BLaER1 treated with 17β-estradiol and CSF1 and Interleukin-3, amounts not matched to agents 10 nM and 100 nM (cell line): ENCODE measurements around the gene ADRA1B.
A peak's percentile ranks its signal among the peaks of the same experiment; 100 is the strongest.

Experiments
- H3K27ac ChIP-seq, 11 experiments: shearing (Covaris generic); formaldehyde crosslinking; 2 replicates each; pipeline ENCODE4 v1.8.1; 2022
- H3K27me3 ChIP-seq, 11 experiments: shearing (Covaris generic); formaldehyde crosslinking; 2 replicates each; pipeline ENCODE4 v1.8.1; 2022
- H3K36me3 ChIP-seq, 11 experiments: shearing (Covaris generic); formaldehyde crosslinking; 2 replicates each; pipeline ENCODE4 v1.8.1; 2022
- H3K4me1 ChIP-seq, 10 experiments: shearing (Covaris generic); formaldehyde crosslinking; 2 replicates each; pipeline ENCODE4 v1.8.1; 2022
- H3K4me2 ChIP-seq, 11 experiments: shearing (Covaris generic); formaldehyde crosslinking; 2 replicates each; pipeline ENCODE4 v1.8.1; 2022
- H3K4me3 ChIP-seq, 10 experiments: shearing (Covaris generic); formaldehyde crosslinking; 2 replicates each; pipeline ENCODE4 v1.8.1; 2022
- H3K9ac ChIP-seq, 11 experiments: shearing (Covaris generic); formaldehyde crosslinking; 2 replicates each; pipeline ENCODE4 v1.8.1; 2022
- H3K9me3 ChIP-seq, 11 experiments: shearing (Covaris generic); formaldehyde crosslinking; replicated peaks in 1 of 11; 2 replicates each; pipeline ENCODE4 v1.8.1; 2022
- H4K20me1 ChIP-seq, 11 experiments: shearing (Covaris generic); formaldehyde crosslinking; 2 replicates each; pipeline ENCODE4 v1.8.1; 2022
- Cebpa-rat ChIP-seq, 11 experiments: shearing (Covaris generic); IDR thresholded peaks; 2 replicates each; pipeline ENCODE4 v1.8.1; 2022

The ADRA1B gene

GRCh38 chr5:159971514-159971913 is 55.2 kb downstream of the ADRA1B start:
- no peak overlapping the region for H3K27ac ChIP-seq
- peaks cover 41 to 65% (median 57%) of the 10 kb centered on the region in 11 experiments for H3K27me3 ChIP-seq
- no peaks in the 10 kb centered on the region; a peak in 1 of 22 replicates for H4K20me1 ChIP-seq
- no peaks in the 10 kb centered on the region for H3K36me3 ChIP-seq
- H3K4me1 ChIP-seq = peaks cover 0 to 4% (median 0%) of the 10 kb centered on the region in 10 experiments; a peak in 1 of 20 replicates
- TF ChIP-seq Cebpa-rat (IDR thresholded peaks at IDR 0.05) = no peak
- peak overlapping the region in 9 of 11 experiments; percentile 59 to 79 (median 72); a peak in 11 of 22 replicates for H3K4me2 ChIP-seq
- no peak overlapping the region for H3K9ac ChIP-seq
- peaks cover 0 to 16% (median 8%) of the 10 kb centered on the region in 11 experiments; a peak in 5 of 22 replicates for H3K9me3 ChIP-seq
- peak overlapping the region in 6 of 10 experiments; percentile 40 to 66 (median 52); a peak in 9 of 20 replicates for H3K4me3 ChIP-seq

- peaks cover 0 to 4% (median 0%) of the 10 kb centered on the region in 10 experiments; a peak in 1 of 20 replicates for H3K4me1 ChIP-seq
- peaks cover 41 to 65% (median 57%) of the 10 kb centered on the region in 11 experiments for H3K27me3 ChIP-seq
- H3K4me2 ChIP-seq = peak overlapping the region; percentile 42 to 79 (median 72)
- H4K20me1 ChIP-seq = no peaks in the 10 kb centered on the region; a peak in 1 of 22 replicates
- no peak for TF ChIP-seq Cebpa-rat (IDR thresholded peaks at IDR 0.05)
- no peaks in the 10 kb centered on the region for H3K36me3 ChIP-seq
- H3K27ac ChIP-seq = no peak overlapping the region
- peak overlapping the region; percentile 26 to 66 (median 49); a peak in 18 of 20 replicates for H3K4me3 ChIP-seq
- peak overlapping the region in 3 of 11 experiments; percentile 27 to 31 (median 30); a peak in 3 of 22 replicates for H3K9ac ChIP-seq
- H3K9me3 ChIP-seq = peaks cover 0 to 16% (median 8%) of the 10 kb centered on the region in 11 experiments; a peak in 5 of 22 replicates
These were observed 55.7 kb downstream of the ADRA1B start for GRCh38 chr5:159971931-159972461.

- H3K4me2 ChIP-seq = no peak overlapping the region
- H3K4me1 ChIP-seq = peaks cover 0 to 4% (median 0%) of the 10 kb centered on the region in 10 experiments; a peak in 1 of 20 replicates
- 0 out of 20 replicates have a peak overlapping the region, but pooled peaks of 1 of the 10 experiments have one; percentile 59 for H3K4me3 ChIP-seq
- peaks cover 0 to 16% (median 8%) of the 10 kb centered on the region in 11 experiments; a peak in 5 of 22 replicates for H3K9me3 ChIP-seq
- no peak for TF ChIP-seq Cebpa-rat (IDR thresholded peaks at IDR 0.05)
- no peaks in the 10 kb centered on the region for H3K36me3 ChIP-seq
- no peak overlapping the region for H3K27ac ChIP-seq
- no peaks in the 10 kb centered on the region; a peak in 2 of 22 replicates for H4K20me1 ChIP-seq
- H3K9ac ChIP-seq = no peak overlapping the region
- peaks cover 41 to 65% (median 57%) of the 10 kb centered on the region in 11 experiments for H3K27me3 ChIP-seq
These were observed 56.5 kb downstream of the ADRA1B start for GRCh38 chr5:159972538-159973362.

GRCh38 chr5:159975462-159976019 is 59.3 kb downstream of the ADRA1B start:
- TF ChIP-seq Cebpa-rat (IDR thresholded peaks at IDR 0.05) = no peak
- no peak overlapping the region for H3K4me2 ChIP-seq
- H3K9ac ChIP-seq = no peak overlapping the region

GRCh38 chr5:159976921-159977320 is 60.6 kb downstream of the ADRA1B start:
- Histone ChIP-seq H3K4me2 (no peak overlapping the region), H4K20me1 (no peaks in the 10 kb centered on the region; a peak in 2 of 22 replicates), H3K9me3 (peaks cover 0 to 16% (median 8%) of the 10 kb centered on the region in 11 experiments; a peak in 5 of 22 replicates), H3K4me1 (peaks cover 0 to 3% (median 0%) of the 10 kb centered on the region in 10 experiments; a peak in 1 of 20 replicates), H3K27me3 (peaks cover 20 to 33% (median 30%) of the 10 kb centered on the region in 11 experiments), H3K4me3 (no peak overlapping the region), H3K9ac (no peak overlapping the region), H3K27ac (no peak overlapping the region), H3K36me3 (no peaks in the 10 kb centered on the region)
- no peak for TF ChIP-seq Cebpa-rat (IDR thresholded peaks at IDR 0.05)

More at GRCh38 chr5:159975462-159976019, 59.3 kb downstream of the ADRA1B start:
- Histone ChIP-seq H3K27ac (no peak overlapping the region), H4K20me1 (no peaks in the 10 kb centered on the region; a peak in 2 of 22 replicates), H3K9me3 (peaks cover 0 to 16% (median 8%) of the 10 kb centered on the region in 11 experiments; a peak in 5 of 22 replicates), H3K27me3 (peaks cover 33 to 47% (median 44%) of the 10 kb centered on the region in 11 experiments), H3K36me3 (no peaks in the 10 kb centered on the region), H3K4me3 (no peak overlapping the region), H3K4me1 (peaks cover 0 to 4% (median 0%) of the 10 kb centered on the region in 10 experiments; a peak in 1 of 20 replicates)

- Histone ChIP-seq H3K27me3 (peaks cover 6 to 19% (median 16%) of the 10 kb centered on the region in 11 experiments), H3K4me2 (no peak overlapping the region), H3K36me3 (no peaks in the 10 kb centered on the region), H3K4me3 (no peak overlapping the region), H3K9ac (no peak overlapping the region), H4K20me1 (no peaks in the 10 kb centered on the region; a peak in 1 of 22 replicates), H3K27ac (no peak overlapping the region), H3K9me3 (peaks cover 0 to 9% (median 2%) of the 10 kb centered on the region in 11 experiments; a peak in 4 of 22 replicates), H3K4me1 (no peaks in the 10 kb centered on the region)
- no peak for TF ChIP-seq Cebpa-rat (IDR thresholded peaks at IDR 0.05)
These were observed 62.1 kb downstream of the ADRA1B start for GRCh38 chr5:159978358-159978757.

- TF ChIP-seq Cebpa-rat (IDR thresholded peaks at IDR 0.05) = no peak
These were observed 66.3 kb downstream of the ADRA1B start for GRCh38 chr5:159982421-159983173.

More at GRCh38 chr5:159982421-159983173, 66.3 kb downstream of the ADRA1B start:
- H3K4me1 ChIP-seq = peaks cover 0 to 9% (median 7%) of the 10 kb centered on the region in 10 experiments; a peak in 12 of 20 replicates
- no peak overlapping the region for H3K27ac ChIP-seq
- H3K36me3 ChIP-seq = no peaks in the 10 kb centered on the region
- H4K20me1 ChIP-seq = peaks cover 0 to 7% (median 0%) of the 10 kb centered on the region in 11 experiments; a peak in 2 of 22 replicates
- peaks cover 12 to 23% (median 19%) of the 10 kb centered on the region in 11 experiments; a peak in 20 of 22 replicates for H3K27me3 ChIP-seq
- no peak overlapping the region for H3K4me3 ChIP-seq
- H3K9me3 ChIP-seq = no peaks in the 10 kb centered on the region
- H3K4me2 ChIP-seq = no peak overlapping the region
- no peak overlapping the region for H3K9ac ChIP-seq
